MM.1S (cell line): ENCODE measurements around the gene SCUBE1.

Source experiments
- DNase-seq: peaks from one replicate; pipeline ENCODE4 v3.0.0-alpha.2; 2015
- H2AFZ ChIP-seq: fragments of 300-600 bp; sonication (generic); 2 replicates; pipeline ENCODE4 v1.6.0; 2016; ENCODE audit warnings: antibody characterized with exemption, low read length
- H3F3A ChIP-seq: fragments of 300-600 bp; sonication (generic); 2 replicates; pipeline ENCODE4 v1.6.1; 2016; ENCODE audit warnings: mild to moderate bottlenecking, antibody characterized with exemption, low read length, moderate library complexity, mixed read lengths; ENCODE audit not compliant: insufficient read depth
- H3K27ac ChIP-seq: fragments of 300-600 bp; sonication (generic); 2 replicates; pipeline ENCODE4 v1.5.1; 2016; ENCODE audit warnings: mild to moderate bottlenecking, low read length
- H3K27me3 ChIP-seq: fragments of 300-600 bp; sonication (generic); replicated peaks from 2 replicates; pipeline ENCODE4 v1.6.0; 2016; ENCODE audit warnings: low read length; ENCODE audit not compliant: insufficient read depth
- H3K36me3 ChIP-seq: fragments of 300-600 bp; sonication (generic); replicated peaks from 2 replicates; pipeline ENCODE4 v1.6.1; 2016; ENCODE audit warnings: mild to moderate bottlenecking, low read length, mixed read lengths; ENCODE audit not compliant: insufficient read depth
- H3K4me1 ChIP-seq: fragments of 300-600 bp; sonication (generic); 2 replicates; pipeline ENCODE4 v1.6.1; 2016; ENCODE audit warnings: low read length, mixed read lengths
- H3K4me2 ChIP-seq: fragments of 300-600 bp; sonication (generic); 2 replicates; pipeline ENCODE4 v1.6.0; 2016; ENCODE audit warnings: low read depth, low read length
- H3K4me3 ChIP-seq: fragments of 300-600 bp; sonication (generic); 2 replicates; pipeline ENCODE4 v1.5.1; 2016; ENCODE audit warnings: low read length, mixed read lengths
- H3K79me2 ChIP-seq: fragments of 300-600 bp; sonication (generic); 2 replicates; pipeline ENCODE4 v1.6.1; 2016; ENCODE audit warnings: mixed run types, low read length, mixed read lengths
- H3K9ac ChIP-seq: fragments of 300-600 bp; sonication (generic); 2 replicates; pipeline ENCODE4 v1.6.1; 2016; ENCODE audit warnings: low read length, mixed read lengths
- H3K9me2 ChIP-seq: fragments of 300-600 bp; sonication (generic); replicated peaks from 2 replicates; pipeline ENCODE4 v1.6.1; 2016; ENCODE audit warnings: mild to moderate bottlenecking, low read length, mixed read lengths; ENCODE audit not compliant: insufficient read depth
- H3K9me3 ChIP-seq: fragments of 300-600 bp; sonication (generic); replicated peaks from 2 replicates; pipeline ENCODE4 v1.6.1; 2016; ENCODE audit warnings: mild to moderate bottlenecking, low read length, mixed read lengths; ENCODE audit not compliant: insufficient read depth
- H4K20me1 ChIP-seq: fragments of 300-600 bp; sonication (generic); 2 replicates; pipeline ENCODE4 v1.6.1; 2016; ENCODE audit warnings: mild to moderate bottlenecking, low read length, moderate library complexity, mixed read lengths; ENCODE audit not compliant: insufficient read depth
- EZH2 ChIP-seq: fragments of 300-600 bp; sonication (generic); optimal IDR thresholded peaks from 2 replicates; pipeline ENCODE3; 2017; ENCODE audit warnings: low read depth, mild to moderate bottlenecking, antibody characterized with exemption, low read length, mixed read lengths
- EZH2phosphoT487 ChIP-seq: fragments of 300-600 bp; sonication (generic); IDR thresholded peaks from 2 replicates; pipeline ENCODE4 v1.6.1; 2018; ENCODE audit warnings: antibody characterized with exemption, low read length
- TF ChIP-seq, protein P1 (sequence below): fragments of 300-600 bp; sonication (generic); IDR thresholded peaks from 2 replicates; pipeline ENCODE4 v1.5.1; 2016; ENCODE audit warnings: antibody characterized with exemption, low read length, mixed read lengths

Gene SCUBE1

DNA sequence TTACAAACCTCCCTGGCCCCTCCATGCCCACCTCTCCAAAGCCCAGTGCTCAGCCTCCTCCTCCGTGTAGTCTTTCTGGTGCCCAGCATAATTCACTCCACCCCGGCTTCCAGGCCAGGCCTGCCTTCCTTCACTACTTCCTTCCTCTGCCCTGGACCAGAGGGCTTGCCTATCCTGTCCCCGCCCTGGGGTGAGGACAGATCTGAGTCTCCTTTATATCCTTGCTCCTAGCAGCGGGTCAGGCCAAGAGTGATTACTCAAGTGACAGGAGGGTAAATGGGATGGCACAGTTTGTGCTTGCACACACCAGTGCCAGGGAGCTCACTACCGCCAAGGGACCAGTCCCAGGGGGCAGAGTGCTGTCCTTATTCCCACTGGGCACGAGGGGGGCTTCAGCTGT, 48.0 kb downstream of the SCUBE1 start:
- Histone ChIP-seq H3K9me2 (no peaks in the 10 kb centered on the region), H4K20me1 (no peaks in the 10 kb centered on the region), H3K27ac (no peak overlapping the region), H2AFZ (no peak overlapping the region), H3F3A (no peaks in the 10 kb centered on the region), H3K36me3 (no peaks in the 10 kb centered on the region), H3K9ac (no peak overlapping the region), H3K4me1 (no peaks in the 10 kb centered on the region), H3K79me2 (no peaks in the 10 kb centered on the region), H3K9me3 (no peaks in the 10 kb centered on the region), H3K27me3 (peaks cover 20% of the 10 kb centered on the region), H3K4me3 (no peak overlapping the region), H3K4me2 (no peak overlapping the region)
- no peak for DNase-seq
- no peak for TF ChIP-seq EZH2
- no peak for TF ChIP-seq EZH2phosphoT487
- TF ChIP-seq, protein P1, sequence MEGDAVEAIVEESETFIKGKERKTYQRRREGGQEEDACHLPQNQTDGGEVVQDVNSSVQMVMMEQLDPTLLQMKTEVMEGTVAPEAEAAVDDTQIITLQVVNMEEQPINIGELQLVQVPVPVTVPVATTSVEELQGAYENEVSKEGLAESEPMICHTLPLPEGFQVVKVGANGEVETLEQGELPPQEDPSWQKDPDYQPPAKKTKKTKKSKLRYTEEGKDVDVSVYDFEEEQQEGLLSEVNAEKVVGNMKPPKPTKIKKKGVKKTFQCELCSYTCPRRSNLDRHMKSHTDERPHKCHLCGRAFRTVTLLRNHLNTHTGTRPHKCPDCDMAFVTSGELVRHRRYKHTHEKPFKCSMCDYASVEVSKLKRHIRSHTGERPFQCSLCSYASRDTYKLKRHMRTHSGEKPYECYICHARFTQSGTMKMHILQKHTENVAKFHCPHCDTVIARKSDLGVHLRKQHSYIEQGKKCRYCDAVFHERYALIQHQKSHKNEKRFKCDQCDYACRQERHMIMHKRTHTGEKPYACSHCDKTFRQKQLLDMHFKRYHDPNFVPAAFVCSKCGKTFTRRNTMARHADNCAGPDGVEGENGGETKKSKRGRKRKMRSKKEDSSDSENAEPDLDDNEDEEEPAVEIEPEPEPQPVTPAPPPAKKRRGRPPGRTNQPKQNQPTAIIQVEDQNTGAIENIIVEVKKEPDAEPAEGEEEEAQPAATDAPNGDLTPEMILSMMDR, result no peak

DNA sequence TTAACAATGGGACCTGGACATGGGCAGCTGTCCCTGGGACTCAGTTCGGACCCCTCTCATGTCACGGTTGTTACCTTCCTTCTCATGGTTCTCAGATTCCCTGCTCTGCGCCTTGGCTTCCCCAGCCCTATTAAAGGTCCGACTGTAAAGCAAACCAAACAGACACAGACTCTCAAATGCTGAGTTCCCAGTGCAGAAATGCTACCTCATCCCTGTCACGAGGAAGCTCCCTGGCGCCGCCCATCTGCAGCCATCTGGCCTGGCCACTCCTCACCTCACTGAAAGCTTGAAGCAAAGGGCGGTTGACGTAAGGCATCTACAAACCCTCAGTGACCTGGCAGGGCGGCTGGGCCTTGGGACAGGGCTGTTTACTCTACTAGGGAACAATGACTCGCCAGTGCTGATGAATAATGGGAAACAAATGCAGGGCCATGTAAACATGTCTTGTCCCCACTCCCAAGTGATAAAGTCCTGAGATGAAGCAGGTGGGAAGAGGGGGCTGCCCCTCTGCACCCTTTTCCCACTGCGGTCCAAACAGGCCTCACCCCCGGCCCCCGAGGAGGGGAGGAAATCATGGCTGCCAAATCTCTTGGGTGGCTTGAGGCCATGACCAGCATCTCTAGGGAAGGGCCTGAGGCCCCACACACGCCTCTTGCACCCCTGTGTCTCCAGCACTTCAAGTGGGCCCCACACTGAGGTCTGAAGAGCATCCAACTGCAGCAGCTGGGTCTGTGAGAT, 49.3 kb downstream of the SCUBE1 start:
- TF ChIP-seq, protein P1, result no peak
- TF ChIP-seq EZH2 (no peak), EZH2phosphoT487 (no peak)
- H4K20me1 ChIP-seq, result no peaks in the 10 kb centered on the region
- no peak overlapping the region for H3K27ac ChIP-seq
- no peaks in the 10 kb centered on the region for H3F3A ChIP-seq
- no peaks in the 10 kb centered on the region for H3K9me3 ChIP-seq
- H2AFZ ChIP-seq, result no peak overlapping the region
- no peak for DNase-seq
- no peak overlapping the region for H3K9ac ChIP-seq
- H3K27me3 ChIP-seq, result peaks cover 7% of the 10 kb centered on the region
- no peaks in the 10 kb centered on the region for H3K9me2 ChIP-seq
- H3K4me1 ChIP-seq, result peaks cover 6% of the 10 kb centered on the region
- no peak overlapping the region for H3K4me3 ChIP-seq
- H3K4me2 ChIP-seq, result no peak overlapping the region
- H3K79me2 ChIP-seq, result no peaks in the 10 kb centered on the region
- H3K36me3 ChIP-seq, result no peaks in the 10 kb centered on the region

DNA sequence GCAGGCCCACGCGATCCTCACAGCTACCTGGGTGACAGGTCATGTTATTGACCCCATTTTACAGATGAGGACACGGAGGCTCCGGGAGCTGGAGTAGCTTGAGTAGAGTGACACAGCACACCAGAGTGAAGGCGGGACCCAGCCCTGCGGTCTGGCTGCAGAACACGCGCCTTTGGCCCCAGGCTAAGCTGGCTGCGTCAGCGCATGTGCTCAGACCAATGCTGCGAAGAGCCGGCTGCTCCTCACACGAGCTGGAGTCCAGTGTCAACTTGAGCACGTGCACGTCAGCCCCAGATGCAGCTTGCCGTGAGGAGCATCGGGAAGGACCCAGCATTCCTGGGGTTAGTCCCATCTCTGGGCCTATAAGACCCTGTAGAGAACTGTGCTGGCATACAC, 49.9 kb downstream of the SCUBE1 start:
- Histone ChIP-seq H3K27ac (no peak overlapping the region), H3K4me2 (no peak overlapping the region), H3K79me2 (no peaks in the 10 kb centered on the region), H3K4me3 (no peak overlapping the region), H3K9me3 (no peaks in the 10 kb centered on the region), H3K36me3 (no peaks in the 10 kb centered on the region), H3K27me3 (peaks cover 7% of the 10 kb centered on the region), H4K20me1 (no peaks in the 10 kb centered on the region), H3F3A (no peaks in the 10 kb centered on the region), H3K4me1 (peaks cover 7% of the 10 kb centered on the region), H2AFZ (no peak overlapping the region), H3K9me2 (no peaks in the 10 kb centered on the region), H3K9ac (no peak overlapping the region)
- DNase-seq, result no peak
- TF ChIP-seq, protein P1, result no peak
- TF ChIP-seq EZH2phosphoT487 (no peak), EZH2 (no peak)
